Measurements from ENCODE around the gene FPR1. TPM values are rescaled to one million over a fixed set of nuclear protein-coding genes. Genes with fewer than 3 reads are reported as not detected.

FPR1 gene
- total RNA-seq (ENCODE audit: unreplicated experiment): not detected
- long read RNA-seq: 0 reads

- no peaks in the 10 kb centered on the region for H3K36me3 Mint-ChIP-seq (ENCODE audit: unreplicated experiment)
- H3K4me3 Mint-ChIP-seq (ENCODE audit: unreplicated experiment): no peak within 1 kb of the TSS
- peaks cover under 1% of the 10 kb centered on the region for H3K9me3 Mint-ChIP-seq (ENCODE audit: unreplicated experiment)
- no peak for DNase-seq
- peaks cover 5% of the 10 kb centered on the region for H3K27me3 Mint-ChIP-seq (ENCODE audit: unreplicated experiment)
- no peaks in the 10 kb centered on the region for H3K4me1 Mint-ChIP-seq (ENCODE audit: low read depth, unreplicated experiment)
- H3K27ac Mint-ChIP-seq (ENCODE audit: unreplicated experiment): no peak within 1 kb of the TSS
- TF ChIP-seq CTCF (IDR thresholded peaks at IDR 0.05; ENCODE audit: partially characterized antibody, unreplicated experiment): no peak
Measured at GRCh38 chr19:51751655-51752054, at the start of gene FPR1. TSS of gene FPR1 (minus strand) at chr19:51751878. CDS start at chr19:51746994, 4,884 bp downstream.

- no peak for DNase-seq
- Mint-ChIP-seq H3K4me1 (ENCODE audit: low read depth, unreplicated experiment) (no peaks in the 10 kb centered on the region), H3K4me3 (ENCODE audit: unreplicated experiment) (no peak overlapping the region), H3K36me3 (ENCODE audit: unreplicated experiment) (peaks cover 4% of the 10 kb centered on the region), H3K27ac (ENCODE audit: unreplicated experiment) (no peak overlapping the region), H3K9me3 (ENCODE audit: unreplicated experiment) (peaks cover 6% of the 10 kb centered on the region), H3K27me3 (ENCODE audit: unreplicated experiment) (peaks cover 2% of the 10 kb centered on the region)
- no peak for TF ChIP-seq CTCF (IDR thresholded peaks at IDR 0.05; ENCODE audit: partially characterized antibody, unreplicated experiment)
Measured at GRCh38 chr19:51800473-51801244, 49.0 kb upstream of the FPR1 start.

- peaks cover 6% of the 10 kb centered on the region for H3K9me3 Mint-ChIP-seq (ENCODE audit: unreplicated experiment)
- H3K27ac Mint-ChIP-seq (ENCODE audit: unreplicated experiment): no peak overlapping the region
- H3K36me3 Mint-ChIP-seq (ENCODE audit: unreplicated experiment): peaks cover 4% of the 10 kb centered on the region
- no peak overlapping the region for H3K4me3 Mint-ChIP-seq (ENCODE audit: unreplicated experiment)
- DNase-seq: no peak
- no peaks in the 10 kb centered on the region for H3K4me1 Mint-ChIP-seq (ENCODE audit: low read depth, unreplicated experiment)
- H3K27me3 Mint-ChIP-seq (ENCODE audit: unreplicated experiment): peaks cover 2% of the 10 kb centered on the region
- TF ChIP-seq CTCF (IDR thresholded peaks at IDR 0.05; ENCODE audit: partially characterized antibody, unreplicated experiment): no peak
Measured at GRCh38 chr19:51799774-51800472, 48.2 kb upstream of the FPR1 start.

GRCh38 chr19:51799034-51799773 is 47.5 kb upstream of the FPR1 start:
- Mint-ChIP-seq H3K27ac (ENCODE audit: unreplicated experiment) (no peak overlapping the region), H3K4me1 (ENCODE audit: low read depth, unreplicated experiment) (no peaks in the 10 kb centered on the region), H3K9me3 (ENCODE audit: unreplicated experiment) (peaks cover 4% of the 10 kb centered on the region), H3K36me3 (ENCODE audit: unreplicated experiment) (peaks cover 4% of the 10 kb centered on the region), H3K4me3 (ENCODE audit: unreplicated experiment) (no peak overlapping the region), H3K27me3 (ENCODE audit: unreplicated experiment) (peaks cover 2% of the 10 kb centered on the region)
- TF ChIP-seq CTCF (IDR thresholded peaks at IDR 0.05; ENCODE audit: partially characterized antibody, unreplicated experiment): no peak
- DNase-seq: no peak

Data from glutamatergic neuron (in vitro differentiated cells).